OCI-LY3 (cell line): ENCODE measurements around the gene KIF18B.

Experiments used
- EZH2phosphoT487 ChIP-seq: fragments of 200-600 bp; shearing (Covaris generic); IDR thresholded peaks from 2 replicates; pipeline ENCODE4 v1.6.1; 2018; ENCODE audit warnings: antibody characterized with exemption, mixed run types, low read depth
- TF ChIP-seq, protein P1 (sequence below): fragments of 200-600, 300-600 bp; sonication (generic); IDR thresholded peaks from 2 replicates; pipeline ENCODE4 v1.5.1; 2014; ENCODE audit warnings: antibody characterized with exemption, low read length, low read depth

DNA sequence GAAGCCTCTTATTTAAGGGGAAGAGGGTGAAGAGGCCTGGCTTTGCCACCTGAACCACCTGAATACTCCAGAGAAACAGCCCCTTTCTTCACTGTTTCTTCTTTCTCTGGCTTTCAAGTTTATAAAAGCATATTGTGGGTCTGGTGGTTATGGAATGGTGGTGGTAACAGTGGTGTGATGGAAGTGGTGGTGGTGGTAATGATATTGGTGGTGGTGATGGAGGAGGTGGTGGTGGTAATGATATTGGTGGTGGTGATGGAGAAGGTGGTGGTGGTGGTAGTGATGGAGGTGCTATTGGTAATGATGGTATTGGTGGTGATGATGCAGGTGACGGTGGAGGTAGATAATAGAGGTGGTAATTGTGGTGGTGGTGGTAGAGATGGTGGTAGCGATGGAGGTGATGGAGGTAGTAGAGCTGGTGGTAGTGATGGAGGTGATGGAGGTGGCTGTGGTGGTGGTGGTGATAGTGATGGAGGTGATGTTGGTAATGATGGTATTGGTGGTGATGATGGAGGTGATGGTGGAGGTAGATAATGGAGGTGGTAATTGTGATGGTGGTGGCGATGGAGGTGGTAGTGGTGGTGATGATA lies 34.6 kb upstream of the KIF18B start:
- no peak for TF ChIP-seq EZH2phosphoT487
- TF ChIP-seq, protein P1, sequence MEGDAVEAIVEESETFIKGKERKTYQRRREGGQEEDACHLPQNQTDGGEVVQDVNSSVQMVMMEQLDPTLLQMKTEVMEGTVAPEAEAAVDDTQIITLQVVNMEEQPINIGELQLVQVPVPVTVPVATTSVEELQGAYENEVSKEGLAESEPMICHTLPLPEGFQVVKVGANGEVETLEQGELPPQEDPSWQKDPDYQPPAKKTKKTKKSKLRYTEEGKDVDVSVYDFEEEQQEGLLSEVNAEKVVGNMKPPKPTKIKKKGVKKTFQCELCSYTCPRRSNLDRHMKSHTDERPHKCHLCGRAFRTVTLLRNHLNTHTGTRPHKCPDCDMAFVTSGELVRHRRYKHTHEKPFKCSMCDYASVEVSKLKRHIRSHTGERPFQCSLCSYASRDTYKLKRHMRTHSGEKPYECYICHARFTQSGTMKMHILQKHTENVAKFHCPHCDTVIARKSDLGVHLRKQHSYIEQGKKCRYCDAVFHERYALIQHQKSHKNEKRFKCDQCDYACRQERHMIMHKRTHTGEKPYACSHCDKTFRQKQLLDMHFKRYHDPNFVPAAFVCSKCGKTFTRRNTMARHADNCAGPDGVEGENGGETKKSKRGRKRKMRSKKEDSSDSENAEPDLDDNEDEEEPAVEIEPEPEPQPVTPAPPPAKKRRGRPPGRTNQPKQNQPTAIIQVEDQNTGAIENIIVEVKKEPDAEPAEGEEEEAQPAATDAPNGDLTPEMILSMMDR, result no peak
